Mucosa of rectum (tissue), 2 donors: ENCODE results near the gene AFP.

Source experiments
- H3K27ac ChIP-seq, 2 donors: one replicate each; pipeline ENCODE4 v1.7.0; 2013; ENCODE audit warnings: inconsistent platforms in 2 of 2, low read depth in 2 of 2, low read length in 2 of 2
- H3K27me3 ChIP-seq, 2 donors: one replicate each; pipeline ENCODE4 v1.7.0; 2013; ENCODE audit warnings: low read length in 2 of 2; ENCODE audit not compliant: control insufficient read depth in 2 of 2, insufficient read depth in 2 of 2
- H3K36me3 ChIP-seq, 2 donors: one replicate each; pipeline ENCODE4 v1.7.0; 2013; ENCODE audit warnings: low read length in 2 of 2; ENCODE audit not compliant: control insufficient read depth in 2 of 2, insufficient read depth in 2 of 2
- H3K4me1 ChIP-seq, 2 donors: one replicate each; pipeline ENCODE4 v1.7.0; 2013; ENCODE audit warnings: low read length in 2 of 2, mild to moderate bottlenecking in 1 of 2; ENCODE audit not compliant: control insufficient read depth in 2 of 2, insufficient read depth in 2 of 2
- H3K4me3 ChIP-seq, 2 donors: one replicate each; pipeline ENCODE4 v1.7.0; 2013; ENCODE audit warnings: low read length in 2 of 2
- H3K9ac ChIP-seq, 2 donors: one replicate each; pipeline ENCODE4 v1.7.0; 2013; ENCODE audit warnings: low read length in 2 of 2, low read depth in 1 of 2, mild to moderate bottlenecking in 1 of 2
- H3K9me3 ChIP-seq, 2 donors: one replicate each; pipeline ENCODE4 v1.7.0; 2013; ENCODE audit warnings: low read length in 2 of 2; ENCODE audit not compliant: control insufficient read depth in 2 of 2
- donor health status: healthy.
- donor health status: Normal muscosa, but diverticular disease.

AFP gene

GRCh38 chr4:73486497-73486896 lies 50.5 kb downstream of the AFP start:
- Histone ChIP-seq H3K36me3 (no peaks in the 10 kb centered on the region), H3K9me3 (no peaks in the 10 kb centered on the region), H3K27me3 (no peaks in the 10 kb centered on the region), H3K27ac (no peak overlapping the region), H3K4me1 (no peaks in the 10 kb centered on the region), H3K9ac (no peak overlapping the region), H3K4me3 (no peak overlapping the region)

GRCh38 chr4:73487233-73487632 lies 51.2 kb downstream of the AFP start:
- no peak overlapping the region for H3K9ac ChIP-seq
- no peaks in the 10 kb centered on the region for H3K9me3 ChIP-seq
- no peaks in the 10 kb centered on the region for H3K4me1 ChIP-seq
- H3K4me3 ChIP-seq, result no peak overlapping the region
- no peaks in the 10 kb centered on the region for H3K27me3 ChIP-seq
- H3K36me3 ChIP-seq, result no peaks in the 10 kb centered on the region
- H3K27ac ChIP-seq, result no peak overlapping the region

GRCh38 chr4:73499996-73500765 lies 64.2 kb downstream of the AFP start:
- no peak overlapping the region for H3K9ac ChIP-seq
- peak overlapping the region in 1 of 2 donors; percentile 27 for H3K4me3 ChIP-seq
- no peaks in the 10 kb centered on the region for H3K27me3 ChIP-seq
- peaks cover 2 to 3% of the 10 kb centered on the region in 2 donors for H3K4me1 ChIP-seq
- H3K36me3 ChIP-seq, result no peaks in the 10 kb centered on the region
- H3K9me3 ChIP-seq, result no peaks in the 10 kb centered on the region
- peak overlapping the region in 1 of 2 donors; percentile 35 for H3K27ac ChIP-seq

- Histone ChIP-seq H3K27me3 (no peaks in the 10 kb centered on the region), H3K9ac (no peak overlapping the region), H3K36me3 (no peaks in the 10 kb centered on the region), H3K4me1 (peaks cover 2 to 3% of the 10 kb centered on the region in 2 donors), H3K9me3 (no peaks in the 10 kb centered on the region), H3K27ac (no peak overlapping the region), H3K4me3 (no peak overlapping the region)
These were observed 65.7 kb downstream of the AFP start for GRCh38 chr4:73501664-73502265.

- Histone ChIP-seq H3K4me1 (no peaks in the 10 kb centered on the region), H3K27me3 (no peaks in the 10 kb centered on the region), H3K9me3 (no peaks in the 10 kb centered on the region), H3K36me3 (no peaks in the 10 kb centered on the region), H3K9ac (no peak overlapping the region), H3K27ac (no peak overlapping the region), H3K4me3 (no peak overlapping the region)
These were observed 69.5 kb downstream of the AFP start for GRCh38 chr4:73505567-73505966.
